Stimulated activated naive CD4-positive, alpha-beta T cell treated with Interleukin-2 at 50 U/mL for 16 hours (primary cell): Measurements from ENCODE around the gene PRPS1L1.

Experiments
- DNase-seq: peaks from one replicate; lab custom pipeline; 2025; lab: John Stamatoyannopoulos, UW

Gene PRPS1L1

GRCh38 chr7:18013936-18014335 is 13.7 kb downstream of the PRPS1L1 start:
- no peak for DNase-seq

DNA sequence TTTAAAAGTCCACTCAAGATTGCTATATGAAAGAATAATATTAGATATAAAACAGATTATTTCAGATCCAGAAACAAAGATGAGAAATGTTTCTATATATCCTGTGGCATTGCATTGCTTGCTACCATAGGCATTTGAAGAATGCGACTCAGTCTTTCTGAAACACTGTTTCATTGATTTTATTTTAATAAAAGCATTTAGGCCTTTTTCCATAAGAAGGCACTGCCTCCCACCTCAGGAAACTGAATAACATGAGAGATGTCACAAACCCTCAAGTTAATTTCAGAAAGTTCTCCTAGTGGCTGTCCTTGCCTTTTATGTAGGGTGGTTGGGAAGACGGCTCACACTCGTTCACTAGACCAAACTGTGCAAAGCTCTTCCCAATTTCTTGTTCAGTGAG is 23.3 kb downstream of the PRPS1L1 start:
- DNase-seq: no peak

- no peak for DNase-seq
Observed at GRCh38 chr7:18003286-18003994, 24.2 kb downstream of the PRPS1L1 start.

- no peak for DNase-seq
Observed at GRCh38 chr7:17998692-17999091, 29.0 kb downstream of the PRPS1L1 start.

DNA sequence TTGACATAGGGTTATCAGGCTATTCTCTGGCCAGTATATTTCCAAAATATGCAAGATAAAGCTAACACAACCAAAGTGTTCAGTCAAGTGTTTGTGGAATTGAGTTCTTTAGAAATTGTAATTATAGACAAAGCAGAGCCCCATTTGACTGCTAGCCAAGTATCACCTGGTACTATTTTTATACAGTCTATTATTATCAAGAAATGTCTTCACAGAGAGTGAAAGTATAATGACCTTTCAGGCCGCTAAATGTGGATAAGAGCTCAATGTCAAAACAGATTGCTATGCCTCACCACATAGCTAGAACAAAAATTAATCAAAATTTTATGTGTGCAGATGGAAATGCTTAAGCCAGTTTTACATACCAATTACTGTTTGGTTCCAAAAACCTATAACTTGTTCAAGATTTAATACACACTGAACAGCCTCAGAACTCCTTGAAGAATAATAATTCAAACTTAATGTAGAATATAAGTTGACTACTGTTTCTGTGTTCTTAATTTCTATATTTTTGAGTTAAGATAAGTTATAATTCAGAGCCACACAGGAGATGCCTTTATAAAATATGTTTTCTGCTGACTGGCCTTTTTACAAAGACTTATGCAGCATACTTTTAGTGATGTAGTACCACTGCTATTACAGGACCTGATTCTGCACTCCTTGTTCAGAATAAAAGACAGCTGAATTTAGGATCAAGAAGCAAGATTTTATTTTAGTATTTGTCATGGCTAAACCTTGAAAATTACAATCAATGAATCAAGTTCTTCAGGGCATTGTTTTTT is 31.0 kb downstream of the PRPS1L1 start:
- no peak for DNase-seq

DNA sequence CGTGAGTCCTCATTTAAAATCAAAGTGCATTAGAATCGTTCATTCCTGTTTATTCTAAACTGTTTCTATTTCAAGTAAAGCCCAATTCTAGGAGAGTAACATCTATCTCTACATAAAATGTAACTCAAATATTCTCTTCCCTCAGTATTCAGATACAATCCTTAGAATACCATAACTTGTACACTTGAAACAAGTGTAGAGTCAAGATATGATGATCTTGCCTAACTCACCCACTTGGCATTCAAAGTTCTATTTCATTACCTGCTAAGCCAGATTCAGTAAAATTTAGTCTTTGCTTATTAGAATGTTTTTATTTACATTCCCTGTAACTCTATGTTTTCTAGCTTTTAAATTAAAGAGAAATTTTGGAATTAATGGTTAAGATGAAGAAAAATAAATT is 31.6 kb downstream of the PRPS1L1 start:
- DNase-seq: no peak

- peak; percentile 21 for DNase-seq
Observed at GRCh38 chr7:17994079-17994850, 33.4 kb downstream of the PRPS1L1 start.

- DNase-seq: no peak
Observed at GRCh38 chr7:17991866-17992648, 35.6 kb downstream of the PRPS1L1 start.

DNA sequence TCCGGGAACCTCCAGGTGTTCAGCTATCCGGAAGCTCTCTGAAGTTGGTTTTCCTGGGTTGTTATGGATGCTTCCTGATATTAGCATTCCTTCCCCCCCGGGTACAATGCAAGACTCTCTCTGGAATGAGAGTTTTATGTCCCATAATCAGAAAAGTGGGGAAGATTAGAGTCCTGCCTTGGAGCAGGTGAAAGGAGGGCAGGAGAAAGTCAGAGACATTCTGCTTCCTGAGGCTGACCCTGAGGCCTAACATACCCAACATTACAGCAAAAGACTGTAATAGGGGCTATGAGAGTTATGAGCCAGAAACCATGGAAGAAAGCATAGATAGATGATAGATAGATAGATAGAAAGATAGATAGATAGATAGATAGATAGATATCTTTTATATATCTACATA is 36.9 kb downstream of the PRPS1L1 start:
- DNase-seq: no peak

DNA sequence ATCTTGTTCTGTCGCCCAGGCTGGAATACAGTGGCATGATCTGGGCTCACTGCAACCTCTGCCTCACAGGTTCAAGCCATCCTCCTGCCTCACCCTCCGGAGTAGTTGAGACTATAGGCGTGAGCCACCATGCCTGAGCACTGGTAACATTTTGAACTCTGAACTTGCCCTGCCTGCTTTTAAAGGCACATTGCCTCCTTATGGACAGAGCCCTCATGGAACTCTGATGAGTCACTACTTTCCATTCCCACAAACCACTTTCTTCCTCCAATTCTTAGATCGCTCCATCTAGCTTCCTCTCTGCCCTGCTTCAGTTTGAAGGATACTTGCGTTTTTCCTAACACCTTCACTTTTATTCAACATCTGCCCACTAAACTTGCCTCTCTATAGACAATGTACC is 38.1 kb downstream of the PRPS1L1 start:
- DNase-seq: no peak

DNA sequence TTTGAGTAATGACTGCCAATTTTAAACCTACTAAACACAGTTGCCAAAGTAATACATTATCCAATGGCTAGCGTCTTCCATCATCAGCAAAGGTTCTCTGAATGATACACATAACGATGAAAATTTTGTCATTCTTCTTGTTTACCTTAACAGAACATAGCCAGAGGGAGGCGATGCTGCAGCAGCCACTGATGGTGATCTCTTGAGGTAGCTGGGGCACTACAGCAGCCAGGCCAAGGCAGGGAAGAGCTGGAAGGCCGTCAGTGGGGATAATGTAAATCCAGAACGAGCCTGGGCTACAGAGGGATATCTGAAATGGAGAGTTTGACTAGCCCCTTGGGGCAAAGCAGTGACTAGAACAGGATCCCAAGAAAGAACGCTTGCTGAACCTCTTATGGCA is 38.8 kb downstream of the PRPS1L1 start:
- DNase-seq: no peak

GRCh38 chr7:17988141-17988540 is 39.5 kb downstream of the PRPS1L1 start:
- no peak for DNase-seq

DNA sequence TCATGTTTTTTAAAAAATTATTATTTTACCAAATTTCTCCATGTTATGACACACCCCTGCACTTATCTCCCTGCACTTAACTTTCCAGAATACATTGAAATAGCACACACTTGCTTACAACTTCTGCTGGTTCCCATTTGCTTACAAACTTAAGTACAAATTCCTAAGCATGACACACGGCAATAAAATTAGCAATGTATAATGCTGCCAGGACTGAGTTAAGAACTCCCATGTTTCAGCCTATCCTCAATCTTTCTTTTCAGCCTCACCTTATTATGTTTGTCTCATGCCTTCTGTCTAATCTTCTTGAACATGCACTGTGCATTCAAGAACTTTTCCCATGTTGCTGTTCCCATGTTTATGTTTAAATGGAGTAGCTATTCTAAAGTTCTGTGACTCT is 40.8 kb downstream of the PRPS1L1 start:
- no peak for DNase-seq

- DNase-seq: no peak
Observed at GRCh38 chr7:17985473-17986239, 42.0 kb downstream of the PRPS1L1 start.

- no peak for DNase-seq
Observed at GRCh38 chr7:17984288-17984687, 43.4 kb downstream of the PRPS1L1 start.

GRCh38 chr7:17983221-17984062 is 44.2 kb downstream of the PRPS1L1 start:
- no peak for DNase-seq

GRCh38 chr7:17976952-17977351 is 50.7 kb downstream of the PRPS1L1 start:
- no peak for DNase-seq
